ENCODE measurements around the gene CBX8.

CBX8 gene

DNA sequence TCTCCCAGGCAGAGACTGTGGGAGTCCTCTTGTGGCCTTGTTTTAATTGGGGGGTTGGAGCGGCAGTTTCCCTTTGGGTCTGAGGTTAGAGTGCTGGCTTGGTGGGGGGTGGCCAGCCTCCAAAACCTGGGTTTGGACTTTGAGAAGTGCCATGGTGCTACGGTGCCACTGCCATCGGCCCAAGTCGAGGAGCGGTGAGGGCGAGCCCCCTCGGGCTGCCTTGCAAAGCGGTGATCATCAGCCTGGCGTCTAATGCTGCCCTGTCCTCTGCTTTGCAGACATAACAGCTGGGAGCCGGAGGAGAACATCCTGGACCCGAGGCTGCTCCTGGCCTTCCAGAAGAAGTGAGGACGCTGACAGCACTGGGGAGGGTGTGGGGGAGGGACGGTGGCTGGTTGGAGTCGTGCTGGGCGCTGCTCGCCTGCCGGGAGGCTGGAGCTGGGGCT, 17.8 kb downstream of the CBX8 start:
- no peaks in the 10 kb centered on the region for H3F3A ChIP-seq (ENCODE audit: control insufficient read depth, insufficient read depth)
- no peaks in the 10 kb centered on the region for H3K9me2 ChIP-seq (replicated peaks; ENCODE audit: control insufficient read depth, low read length)
- H3K27ac ChIP-seq (ENCODE audit: low read depth, low read length) = no peak overlapping the region
- H3K4me2 ChIP-seq (ENCODE audit: low read length) = peak overlapping the region; percentile 89
- H3K79me2 ChIP-seq (ENCODE audit: control insufficient read depth, low read length) = peaks cover 17% of the 10 kb centered on the region
- no peak for TF ChIP-seq EZH2phosphoT487 (IDR thresholded peaks at IDR 0.05; ENCODE audit: borderline replicate concordance, low read length)
- TF ChIP-seq, protein P1, sequence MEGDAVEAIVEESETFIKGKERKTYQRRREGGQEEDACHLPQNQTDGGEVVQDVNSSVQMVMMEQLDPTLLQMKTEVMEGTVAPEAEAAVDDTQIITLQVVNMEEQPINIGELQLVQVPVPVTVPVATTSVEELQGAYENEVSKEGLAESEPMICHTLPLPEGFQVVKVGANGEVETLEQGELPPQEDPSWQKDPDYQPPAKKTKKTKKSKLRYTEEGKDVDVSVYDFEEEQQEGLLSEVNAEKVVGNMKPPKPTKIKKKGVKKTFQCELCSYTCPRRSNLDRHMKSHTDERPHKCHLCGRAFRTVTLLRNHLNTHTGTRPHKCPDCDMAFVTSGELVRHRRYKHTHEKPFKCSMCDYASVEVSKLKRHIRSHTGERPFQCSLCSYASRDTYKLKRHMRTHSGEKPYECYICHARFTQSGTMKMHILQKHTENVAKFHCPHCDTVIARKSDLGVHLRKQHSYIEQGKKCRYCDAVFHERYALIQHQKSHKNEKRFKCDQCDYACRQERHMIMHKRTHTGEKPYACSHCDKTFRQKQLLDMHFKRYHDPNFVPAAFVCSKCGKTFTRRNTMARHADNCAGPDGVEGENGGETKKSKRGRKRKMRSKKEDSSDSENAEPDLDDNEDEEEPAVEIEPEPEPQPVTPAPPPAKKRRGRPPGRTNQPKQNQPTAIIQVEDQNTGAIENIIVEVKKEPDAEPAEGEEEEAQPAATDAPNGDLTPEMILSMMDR (IDR thresholded peaks at IDR 0.05; ENCODE audit: low read depth, low read length, poor library complexity, severe bottlenecking) = no peak
- peaks cover 35% of the 10 kb centered on the region for H3K36me3 ChIP-seq (ENCODE audit: control insufficient read depth, low read length)
- H3K27me3 ChIP-seq (ENCODE audit: control insufficient read depth, low read length) = peaks cover 30% of the 10 kb centered on the region
- peaks cover 38% of the 10 kb centered on the region for H3K4me1 ChIP-seq (ENCODE audit: control insufficient read depth, low read length)
- H3K9me3 ChIP-seq (ENCODE audit: control insufficient read depth, insufficient read depth, low read length) = no peaks in the 10 kb centered on the region
- H4K20me1 ChIP-seq (ENCODE audit: control insufficient read depth, insufficient read depth, low read depth, low read length) = no peaks in the 10 kb centered on the region
- peak overlapping the region; percentile 92 for H3K4me3 ChIP-seq (ENCODE audit: low read length)

DNA sequence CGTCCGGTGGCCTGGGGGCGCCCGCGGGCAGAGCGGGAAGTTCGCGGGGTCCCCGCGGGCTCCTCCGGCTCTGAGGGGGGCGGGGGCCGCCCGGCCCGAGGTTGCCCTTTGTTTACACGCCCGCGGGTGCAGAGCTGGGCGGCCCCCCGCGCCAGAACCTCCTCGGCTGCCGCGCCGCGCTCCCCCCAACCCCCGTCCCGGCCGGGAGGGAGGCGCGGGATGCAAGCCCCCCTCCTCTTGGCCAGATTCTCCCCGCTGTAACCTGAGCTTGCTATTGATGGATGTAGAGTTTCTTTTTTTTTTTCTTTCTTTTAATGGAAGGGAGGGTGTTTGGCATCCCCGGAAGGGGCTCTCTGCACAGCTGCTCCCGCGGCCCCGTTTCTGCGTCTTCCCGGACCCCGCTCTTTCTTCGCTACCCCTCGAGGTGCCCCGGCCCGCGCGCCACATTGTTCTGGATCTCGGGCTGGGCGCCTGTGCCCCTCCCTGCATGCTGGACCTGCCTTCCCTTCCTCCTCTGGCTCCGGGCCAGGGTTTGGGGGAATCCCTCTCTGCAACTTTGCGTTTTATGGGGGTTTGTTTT, 18.3 kb downstream of the CBX8 start:
- H3K4me2 ChIP-seq (ENCODE audit: low read length) = peak overlapping the region; percentile 89
- peaks cover 34% of the 10 kb centered on the region for H3K27me3 ChIP-seq (ENCODE audit: control insufficient read depth, low read length)
- peaks cover 31% of the 10 kb centered on the region for H3K36me3 ChIP-seq (ENCODE audit: control insufficient read depth, low read length)
- H3K9me3 ChIP-seq (ENCODE audit: control insufficient read depth, insufficient read depth, low read length) = no peaks in the 10 kb centered on the region
- H3F3A ChIP-seq (ENCODE audit: control insufficient read depth, insufficient read depth) = no peaks in the 10 kb centered on the region
- H3K79me2 ChIP-seq (ENCODE audit: control insufficient read depth, low read length) = peaks cover 17% of the 10 kb centered on the region
- no peaks in the 10 kb centered on the region for H3K9me2 ChIP-seq (replicated peaks; ENCODE audit: control insufficient read depth, low read length)
- H3K4me3 ChIP-seq (ENCODE audit: low read length) = peak overlapping the region; percentile 92
- TF ChIP-seq, protein P1 (IDR thresholded peaks at IDR 0.05; ENCODE audit: low read depth, low read length, poor library complexity, severe bottlenecking) = no peak
- no peak for TF ChIP-seq EZH2phosphoT487 (IDR thresholded peaks at IDR 0.05; ENCODE audit: borderline replicate concordance, low read length)
- peaks cover 38% of the 10 kb centered on the region for H3K4me1 ChIP-seq (ENCODE audit: control insufficient read depth, low read length)
- no peaks in the 10 kb centered on the region for H4K20me1 ChIP-seq (ENCODE audit: control insufficient read depth, insufficient read depth, low read depth, low read length)
- peak overlapping the region; percentile 17; the same call in 1 of the 2 replicates for H3K27ac ChIP-seq (ENCODE audit: low read depth, low read length)

DNA sequence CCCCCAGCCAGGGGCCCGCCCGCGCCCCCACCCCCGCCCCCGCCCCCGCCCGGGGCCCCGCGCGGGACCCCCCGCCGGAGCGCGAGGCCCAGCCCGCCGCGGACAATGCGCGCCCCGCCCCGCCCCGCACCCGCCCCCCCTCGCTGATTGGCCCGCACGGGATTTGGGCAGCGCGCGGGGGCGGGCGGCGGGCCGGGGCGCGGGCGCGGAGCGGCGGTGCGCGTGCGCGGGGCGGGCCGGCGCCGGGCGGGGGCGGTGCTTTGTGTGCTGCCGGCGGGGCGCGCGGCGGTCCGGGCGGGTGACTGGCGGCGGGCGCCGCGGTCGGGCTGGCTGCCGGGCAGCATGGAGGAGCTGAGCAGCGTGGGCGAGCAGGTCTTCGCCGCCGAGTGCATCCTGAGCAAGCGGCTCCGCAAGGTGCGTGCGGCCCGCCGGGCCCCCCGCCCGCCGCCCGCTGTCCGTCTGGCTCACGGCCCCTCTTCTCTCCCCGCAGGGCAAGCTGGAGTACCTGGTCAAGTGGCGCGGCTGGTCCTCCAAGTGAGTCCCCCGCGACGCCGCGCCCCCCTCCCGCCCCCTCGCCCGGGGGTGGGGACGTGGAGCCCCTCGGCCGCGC, 18.9 kb downstream of the CBX8 start, which contains the start of gene CBX2:
Gene CBX2 (plus strand): TSS at position 255 of the 610 bp plus-strand sequence. CDS start 88 bp downstream, at position 343.
- Histone ChIP-seq H3K27ac (ENCODE audit: low read depth, low read length) (peak within 1 kb of the TSS; percentile 17; the same call in 1 of the 2 replicates), H4K20me1 (ENCODE audit: control insufficient read depth, insufficient read depth, low read depth, low read length) (no peaks in the 10 kb centered on the region)

More for the DNA sequence above, 18.9 kb downstream of the CBX8 start, which contains the start of gene CBX2:
- Histone ChIP-seq H3F3A (ENCODE audit: control insufficient read depth, insufficient read depth) (no peaks in the 10 kb centered on the region), H3K4me3 (ENCODE audit: low read length) (peak within 1 kb of the TSS; percentile 92), H3K79me2 (ENCODE audit: control insufficient read depth, low read length) (peaks cover 17% of the 10 kb centered on the region), H3K9me3 (ENCODE audit: control insufficient read depth, insufficient read depth, low read length) (no peaks in the 10 kb centered on the region), H3K27me3 (ENCODE audit: control insufficient read depth, low read length) (peaks cover 36% of the 10 kb centered on the region), H3K36me3 (ENCODE audit: control insufficient read depth, low read length) (peaks cover 30% of the 10 kb centered on the region), H3K4me2 (ENCODE audit: low read length) (peak within 1 kb of the TSS; percentile 89), H3K9me2 (replicated peaks; ENCODE audit: control insufficient read depth, low read length) (no peaks in the 10 kb centered on the region), H3K4me1 (ENCODE audit: control insufficient read depth, low read length) (peaks cover 38% of the 10 kb centered on the region)
- TF ChIP-seq, protein P1 (IDR thresholded peaks at IDR 0.05; ENCODE audit: low read depth, low read length, poor library complexity, severe bottlenecking) = no peak
